Panc1 (cell line): ENCODE data around the gene POLRMT. TPM values are rescaled to one million over a fixed set of nuclear protein-coding genes. Genes with fewer than 3 reads are reported as not detected.

Experiments used
- ATAC-seq: fragments of 200-7000 bp; cut with Tn5 transposase; 2 replicates; pipeline ENCODE4 v1.9.1; 2020; ENCODE audit warnings: mild to moderate bottlenecking, moderate library complexity
- BruUV-seq: library from RNA; stranded (reverse); fragments of 400-500 nt; replicated peaks from 2 replicates; lab custom pipeline; 2021; lab: Mats Ljungman, UMichigan
- CTCF ChIA-PET: fragments of 300-600 bp; sonication (Branson Sonifier 250); formaldehyde crosslinking; loops from one replicate; lab custom pipeline; 2022; ENCODE audit warnings: antibody characterized with exemption; lab: Charles Lee
- POLR2A ChIA-PET: fragments of 300-600 bp; sonication (Branson Sonifier 250); formaldehyde crosslinking; loops from one replicate; lab custom pipeline; 2022; ENCODE audit warnings: antibody characterized with exemption; lab: Charles Lee
- DNase-seq: peaks from one replicate; pipeline ENCODE4 v3.0.0-alpha.2; 2010; ENCODE audit warnings: low read depth, low spot score
- H3K27ac ChIP-seq: 2 replicates; pipeline ENCODE4 v1.5.1; 2011; ENCODE audit warnings: mild to moderate bottlenecking, low read length, inconsistent platforms
- H3K27me3 ChIP-seq: fragments of 200-500 bp; sonication (Bioruptor generic); 2 replicates; pipeline ENCODE4 v1.6.0; 2014; ENCODE audit warnings: low read length, inconsistent platforms; ENCODE audit not compliant: control insufficient read depth, insufficient read depth
- H3K36me3 ChIP-seq: fragments of 200-500 bp; sonication (Bioruptor generic); 2 replicates; pipeline ENCODE4 v1.5.1; 2014; ENCODE audit warnings: inconsistent platforms, mild to moderate bottlenecking, low read length, moderate library complexity; ENCODE audit not compliant: control insufficient read depth, insufficient read depth
- H3K4me1 ChIP-seq: 2 replicates; pipeline ENCODE4 v1.5.1; 2011; ENCODE audit warnings: inconsistent platforms, mild to moderate bottlenecking, low read length, moderate library complexity; ENCODE audit not compliant: control insufficient read depth, insufficient read depth
- H3K4me3 ChIP-seq, 2 experiments: 2 replicates each; pipeline ENCODE4 v1.5.1; 2011 to 2012; ENCODE audit warnings: low read depth in 2 of 2, low read length in 2 of 2, mild to moderate bottlenecking in 2 of 2, inconsistent platforms in 1 of 2, moderate library complexity in 1 of 2
- H3K9me3 ChIP-seq: fragments of 200-500 bp; sonication (Bioruptor generic); 2 replicates; pipeline ENCODE4 v1.5.1; 2014; ENCODE audit warnings: low read depth, mild to moderate bottlenecking, inconsistent platforms, low read length, moderate library complexity; ENCODE audit not compliant: control insufficient read depth, insufficient read depth
- POLR2AphosphoS5 ChIP-seq: IDR thresholded peaks from 2 replicates; pipeline ENCODE4 v1.6.1; 2012; ENCODE audit warnings: mild to moderate bottlenecking, low read depth, low read length, moderate library complexity
- SIN3A ChIP-seq: IDR thresholded peaks from 2 replicates; pipeline ENCODE4 v1.6.1; 2012; ENCODE audit warnings: low read depth, mild to moderate bottlenecking, low read length, moderate library complexity, borderline replicate concordance; ENCODE audit not compliant: insufficient read depth
- TCF7L2 ChIP-seq: IDR thresholded peaks from 2 replicates; pipeline ENCODE4 v1.6.1; 2011; ENCODE audit warnings: mild to moderate bottlenecking, low read depth, low read length, inconsistent platforms
- in situ Hi-C: cut with HindIII; loops from 2 replicates; pipeline ENCODE4 v1.10.0; 2016; ENCODE audit warnings: low sequenced_read_pairs, low pct_unique_long_range_greater_than_20kb
- intact Hi-C: fragments of 100-400 bp; cut with micrococcal nuclease; formaldehyde crosslinking; loops from one replicate; pipeline ENCODE4 v1.10.0; 2022; ENCODE audit not compliant: unreplicated experiment
- total RNA-seq: library from RNA; stranded (reverse); gene quantifications from one replicate; pipeline ENCODE4 v1.2.1, GENCODE V29; 2021; ENCODE audit not compliant: unreplicated experiment
- TF ChIP-seq, protein P1 (sequence below), 2 experiments: IDR thresholded peaks; 2 replicates each; pipeline ENCODE4 v1.6.1; 2011 to 2012; ENCODE audit warnings: low read depth in 2 of 2, control low read depth in 1 of 2, low read length in 1 of 2, mild to moderate bottlenecking in 1 of 2, moderate library complexity in 1 of 2; ENCODE audit not compliant: insufficient read depth in 1 of 2
- TF ChIP-seq, protein P2 (sequence below): fragments of 450-650 bp; IDR thresholded peaks from 2 replicates; pipeline ENCODE4 v1.5.1; 2017; ENCODE audit warnings: mild to moderate bottlenecking

The POLRMT gene
- total RNA-seq, 1 experiment from 2014 or later, result 56.0 TPM

DNA sequence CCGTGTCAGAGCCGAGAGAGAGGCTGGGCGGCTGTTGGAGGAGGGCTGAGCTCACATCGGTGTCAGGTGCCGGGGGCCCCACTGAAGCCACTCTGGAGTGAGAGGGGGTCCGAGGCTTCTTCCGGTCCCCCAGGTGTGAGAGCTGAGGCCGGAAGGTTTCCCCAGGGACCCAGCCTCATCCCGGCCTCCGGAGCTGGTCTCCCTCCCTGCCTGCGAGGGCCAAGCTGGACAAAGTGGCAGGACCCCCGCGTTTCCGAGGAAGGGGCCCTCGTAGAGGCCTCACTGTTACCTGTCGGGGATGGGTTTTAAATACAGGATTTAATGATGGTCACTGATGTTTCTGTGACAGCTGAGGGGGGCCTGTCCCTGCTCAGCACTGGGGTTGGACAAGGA, 37.1 kb downstream of the POLRMT start:
- CTCF ChIA-PET, result no interaction called here
- TF ChIP-seq POLR2AphosphoS5 (no peak), SIN3A (no peak), TCF7L2 (no peak)
- TF ChIP-seq, protein P1, sequence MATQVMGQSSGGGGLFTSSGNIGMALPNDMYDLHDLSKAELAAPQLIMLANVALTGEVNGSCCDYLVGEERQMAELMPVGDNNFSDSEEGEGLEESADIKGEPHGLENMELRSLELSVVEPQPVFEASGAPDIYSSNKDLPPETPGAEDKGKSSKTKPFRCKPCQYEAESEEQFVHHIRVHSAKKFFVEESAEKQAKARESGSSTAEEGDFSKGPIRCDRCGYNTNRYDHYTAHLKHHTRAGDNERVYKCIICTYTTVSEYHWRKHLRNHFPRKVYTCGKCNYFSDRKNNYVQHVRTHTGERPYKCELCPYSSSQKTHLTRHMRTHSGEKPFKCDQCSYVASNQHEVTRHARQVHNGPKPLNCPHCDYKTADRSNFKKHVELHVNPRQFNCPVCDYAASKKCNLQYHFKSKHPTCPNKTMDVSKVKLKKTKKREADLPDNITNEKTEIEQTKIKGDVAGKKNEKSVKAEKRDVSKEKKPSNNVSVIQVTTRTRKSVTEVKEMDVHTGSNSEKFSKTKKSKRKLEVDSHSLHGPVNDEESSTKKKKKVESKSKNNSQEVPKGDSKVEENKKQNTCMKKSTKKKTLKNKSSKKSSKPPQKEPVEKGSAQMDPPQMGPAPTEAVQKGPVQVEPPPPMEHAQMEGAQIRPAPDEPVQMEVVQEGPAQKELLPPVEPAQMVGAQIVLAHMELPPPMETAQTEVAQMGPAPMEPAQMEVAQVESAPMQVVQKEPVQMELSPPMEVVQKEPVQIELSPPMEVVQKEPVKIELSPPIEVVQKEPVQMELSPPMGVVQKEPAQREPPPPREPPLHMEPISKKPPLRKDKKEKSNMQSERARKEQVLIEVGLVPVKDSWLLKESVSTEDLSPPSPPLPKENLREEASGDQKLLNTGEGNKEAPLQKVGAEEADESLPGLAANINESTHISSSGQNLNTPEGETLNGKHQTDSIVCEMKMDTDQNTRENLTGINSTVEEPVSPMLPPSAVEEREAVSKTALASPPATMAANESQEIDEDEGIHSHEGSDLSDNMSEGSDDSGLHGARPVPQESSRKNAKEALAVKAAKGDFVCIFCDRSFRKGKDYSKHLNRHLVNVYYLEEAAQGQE (IDR thresholded peaks at IDR 0.05; ENCODE audit: insufficient read depth in 1 of 2, low read depth in 2 of 2, low read length in 1 of 2), result no peak
- TF ChIP-seq, protein P2, sequence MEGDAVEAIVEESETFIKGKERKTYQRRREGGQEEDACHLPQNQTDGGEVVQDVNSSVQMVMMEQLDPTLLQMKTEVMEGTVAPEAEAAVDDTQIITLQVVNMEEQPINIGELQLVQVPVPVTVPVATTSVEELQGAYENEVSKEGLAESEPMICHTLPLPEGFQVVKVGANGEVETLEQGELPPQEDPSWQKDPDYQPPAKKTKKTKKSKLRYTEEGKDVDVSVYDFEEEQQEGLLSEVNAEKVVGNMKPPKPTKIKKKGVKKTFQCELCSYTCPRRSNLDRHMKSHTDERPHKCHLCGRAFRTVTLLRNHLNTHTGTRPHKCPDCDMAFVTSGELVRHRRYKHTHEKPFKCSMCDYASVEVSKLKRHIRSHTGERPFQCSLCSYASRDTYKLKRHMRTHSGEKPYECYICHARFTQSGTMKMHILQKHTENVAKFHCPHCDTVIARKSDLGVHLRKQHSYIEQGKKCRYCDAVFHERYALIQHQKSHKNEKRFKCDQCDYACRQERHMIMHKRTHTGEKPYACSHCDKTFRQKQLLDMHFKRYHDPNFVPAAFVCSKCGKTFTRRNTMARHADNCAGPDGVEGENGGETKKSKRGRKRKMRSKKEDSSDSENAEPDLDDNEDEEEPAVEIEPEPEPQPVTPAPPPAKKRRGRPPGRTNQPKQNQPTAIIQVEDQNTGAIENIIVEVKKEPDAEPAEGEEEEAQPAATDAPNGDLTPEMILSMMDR, result no peak
- H3K27me3 ChIP-seq, result no peaks in the 10 kb centered on the region
- POLR2A ChIA-PET, result no interaction called here
- no peak overlapping the region for H3K27ac ChIP-seq
- no peaks in the 10 kb centered on the region for H3K36me3 ChIP-seq
- ATAC-seq (no peak), DNase-seq (no peak)
- no peaks in the 10 kb centered on the region for H3K9me3 ChIP-seq
- intact Hi-C loops, result no loop called here
- in situ Hi-C loops, result no loop called here
- H3K4me1 ChIP-seq, result no peaks in the 10 kb centered on the region
- H3K4me3 ChIP-seq, result no peak overlapping the region
- no TSS peak for BruUV-seq

DNA sequence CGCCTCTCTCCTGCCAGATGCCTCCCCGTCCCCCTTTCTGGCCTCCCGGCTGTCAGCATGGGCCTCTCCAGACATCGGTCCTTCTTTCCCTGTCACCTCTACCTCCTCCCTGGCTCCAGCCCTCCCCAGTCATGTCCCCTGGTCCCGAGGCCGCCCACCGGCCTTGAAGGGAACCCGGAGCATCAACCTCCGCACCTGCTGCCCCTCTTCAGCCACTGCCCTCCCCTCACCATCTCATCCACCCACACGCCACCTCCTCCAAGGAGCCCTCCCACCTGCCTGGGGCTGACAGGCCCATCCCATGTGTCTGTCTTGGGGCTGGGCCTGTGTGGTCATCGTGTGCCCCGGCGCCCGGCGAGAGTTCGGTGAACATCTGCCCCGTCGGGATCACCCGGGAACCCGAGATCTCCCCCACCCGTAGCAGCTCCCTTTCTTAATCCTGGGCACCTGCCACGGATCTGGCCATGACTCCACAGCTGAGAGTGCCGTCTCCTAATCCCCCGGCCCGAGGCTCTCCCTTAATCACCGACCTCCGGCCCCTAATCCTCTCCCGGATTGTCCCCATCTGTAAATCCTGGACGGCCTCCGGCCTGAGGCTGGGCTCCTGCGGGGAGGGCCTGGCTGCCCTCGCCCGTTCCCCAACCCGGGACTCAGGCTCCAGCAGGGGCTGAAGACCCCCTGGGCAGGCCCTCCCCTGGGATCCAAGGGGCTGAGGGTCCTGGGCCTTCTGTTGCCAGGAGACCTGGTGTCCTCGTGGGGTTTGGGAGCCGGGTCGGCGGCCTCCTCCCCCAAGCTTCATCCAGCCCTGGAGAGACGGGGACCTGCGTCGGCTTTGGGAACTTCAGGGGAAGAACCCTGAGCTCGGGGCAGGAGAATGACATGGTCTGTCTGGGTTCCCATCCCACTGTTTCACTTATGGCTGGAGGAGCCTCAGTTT, 37.7 kb downstream of the POLRMT start:
- no peak for TF ChIP-seq POLR2AphosphoS5
- ChIA-PET CTCF (no interaction called here), POLR2A (no interaction called here)
- no peak for DNase-seq
- Histone ChIP-seq H3K4me3 (no peak overlapping the region), H3K4me1 (no peaks in the 10 kb centered on the region), H3K9me3 (no peaks in the 10 kb centered on the region), H3K27me3 (no peaks in the 10 kb centered on the region), H3K27ac (no peak overlapping the region), H3K36me3 (no peaks in the 10 kb centered on the region)
- in situ Hi-C loops, result no loop called here
- ATAC-seq, result no peak
- intact Hi-C loops, result no loop called here
- no TSS peak for BruUV-seq

DNA sequence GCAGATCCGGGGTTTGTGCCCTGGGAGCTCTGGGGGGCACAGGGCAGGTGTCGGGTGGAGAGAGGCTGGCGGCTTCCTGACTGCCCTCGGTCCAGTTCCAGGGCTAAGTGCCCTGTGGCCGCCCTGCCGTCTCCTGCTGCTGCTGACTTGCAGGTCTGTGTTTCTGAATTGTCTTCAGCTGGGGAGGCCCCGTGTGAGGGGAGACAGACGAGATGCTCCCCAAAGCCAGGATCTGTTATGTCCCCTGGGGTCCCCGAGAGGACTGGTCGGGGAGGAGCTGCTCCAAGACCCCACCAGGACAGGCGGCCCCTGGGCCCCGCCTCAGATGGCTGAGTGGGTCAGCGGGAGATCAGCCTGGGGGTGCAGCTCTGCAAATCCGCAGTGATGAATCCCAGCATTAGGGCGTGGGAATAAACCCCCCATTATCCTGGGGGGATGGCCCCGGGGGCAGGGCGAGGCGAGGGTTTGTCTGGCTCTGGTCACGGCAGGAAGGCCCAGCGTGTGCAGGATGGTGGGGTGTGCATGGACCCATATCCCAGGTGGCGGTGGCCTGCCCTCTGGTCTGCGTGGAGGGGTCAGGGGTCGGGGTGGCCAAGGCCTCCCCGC, 39.0 kb downstream of the POLRMT start:
- TF ChIP-seq SIN3A (no peak), POLR2AphosphoS5 (no peak), TCF7L2 (no peak)
- TF ChIP-seq, protein P2, result no peak
- TF ChIP-seq, protein P1 (IDR thresholded peaks at IDR 0.05; ENCODE audit: insufficient read depth in 1 of 2, low read depth in 2 of 2, low read length in 1 of 2), result no peak
- in situ Hi-C loops, result no loop called here

More for the DNA sequence above, 39.0 kb downstream of the POLRMT start:
- ChIA-PET POLR2A (interaction anchor here (0.6 kb wide), 1 partner anchor 25 kb away, joined by 3 read pairs; no protein-coding TSS in a partner anchor), CTCF (no interaction called here)
- H3K4me3 ChIP-seq, result no peak overlapping the region
- ATAC-seq (no peak), DNase-seq (no peak)
- no peaks in the 10 kb centered on the region for H3K4me1 ChIP-seq
- no peak overlapping the region for H3K27ac ChIP-seq
- H3K27me3 ChIP-seq, result no peaks in the 10 kb centered on the region
- no peaks in the 10 kb centered on the region for H3K36me3 ChIP-seq
- H3K9me3 ChIP-seq, result no peaks in the 10 kb centered on the region
- BruUV-seq, result no TSS peak
- intact Hi-C loops, result no loop called here
